Spleen (tissue), 11 donors: Measurements from ENCODE around the gene APOB. TPM values are rescaled to one million over a fixed set of nuclear protein-coding genes. Genes with fewer than 3 reads are reported as not detected.

ENCODE experiments used
- DNase-seq: peaks from one replicate; pipeline ENCODE4 v3.0.0-alpha.2; 2020
- H3K27ac ChIP-seq, 8 donors: fragments of 200-600 bp; sonication (generic) in 7 of 8; 1 replicate in 4 of 8; 2 replicates in 4 of 8; pipeline versions ENCODE4 v1.5.0 to v1.8.0; 2016 to 2021; ENCODE audit warnings: inconsistent platforms in 4 of 8, mild to moderate bottlenecking in 4 of 8, moderate library complexity in 1 of 8
- H3K27me3 ChIP-seq, 7 donors: fragments of 200-600 bp; sonication (generic) in 6 of 7; replicated peaks in 1 of 7; 1 replicate in 4 of 7; 2 replicates in 3 of 7; pipeline versions ENCODE4 v1.5.0 to v1.8.0; 2016 to 2021; ENCODE audit warnings: inconsistent platforms in 3 of 7, mild to moderate bottlenecking in 1 of 7
- H3K36me3 ChIP-seq, 6 donors: fragments of 200-600 bp; sonication (generic) in 5 of 6; 1 replicate in 4 of 6; 2 replicates in 2 of 6; pipeline versions ENCODE4 v1.5.0 to v1.8.0; 2016 to 2021; ENCODE audit warnings: inconsistent platforms in 2 of 6
- H3K4me1 ChIP-seq, 6 donors: fragments of 200-600 bp; sonication (generic) in 5 of 6; 1 replicate in 3 of 6; 2 replicates in 3 of 6; pipeline versions ENCODE4 v1.5.0 to v1.8.0; 2016 to 2021; ENCODE audit warnings: inconsistent platforms in 3 of 6
- H3K4me3 ChIP-seq, 8 donors: fragments of 200-600 bp; sonication (generic) in 7 of 8; 1 replicate in 4 of 8; 2 replicates in 4 of 8; pipeline versions ENCODE4 v1.5.0 to v1.8.0; 2016 to 2021; ENCODE audit warnings: inconsistent platforms in 4 of 8, mild to moderate bottlenecking in 4 of 8, moderate library complexity in 2 of 8
- H3K9me3 ChIP-seq, 8 donors: fragments of 200-600 bp; sonication (generic) in 7 of 8; 1 replicate in 4 of 8; 2 replicates in 4 of 8; pipeline versions ENCODE4 v1.5.0 to v1.8.0; 2016 to 2021; ENCODE audit warnings: inconsistent platforms in 4 of 8
- CTCF ChIP-seq, 11 experiments: fragments of 200-600 bp in 7 of 11; fragments of 450-650 bp in 4 of 11; sonication (generic) in 4 of 11; IDR thresholded peaks in 8 of 11; conservative IDR thresholded peaks in 3 of 11; 1 replicate in 7 of 11; 2 replicates in 4 of 11; pipeline versions ENCODE4 v1.4.0 to v1.8.0; 2016 to 2021; ENCODE audit warnings: antibody characterized with exemption in 11 of 11, inconsistent platforms in 4 of 11, mild to moderate bottlenecking in 1 of 11
- POLR2A ChIP-seq, 3 donors: fragments of 450-650 bp; IDR thresholded peaks; one replicate each; pipeline ENCODE4 v1.5.1; 2017; ENCODE audit warnings: antibody characterized with exemption in 3 of 3, mild to moderate bottlenecking in 1 of 3
- POLR2AphosphoS5 ChIP-seq, 3 donors: sonication (generic); formaldehyde crosslinking; IDR thresholded peaks; one replicate each; pipeline ENCODE4 v1.5.1; 2017; ENCODE audit warnings: antibody characterized with exemption in 3 of 3
- WGBS, 5 donors: extraction: QIAGEN DNeasy Blood & Tissue Kit in 3 of 5; methylation state at CpG; one replicate each; pipeline versions ENCODE4 v1.1.5 to v1.1.7; 2013 to 2018; 5-methylcytosine and 5-hydroxymethylcytosine counted together
- intact Hi-C: fragments of 100-400 bp; cut with DNase I; formaldehyde crosslinking; loops from one replicate; pipeline ENCODE4 v1.15.0; 2023; ENCODE audit warnings: low total_unique reads
- polyA plus RNA-seq, 3 donors: library from polyadenylated mRNA; stranded (reverse); fragments of 200-250 nt; gene quantifications; one replicate each; pipeline ENCODE4 v1.2.1, GENCODE V29; 2013
- total RNA-seq, 7 donors: library from RNA; depleted of rRNA in 3 of 7; stranded (reverse); fragments of >200 nt in 3 of 7; fragmentation: NEBNext Ultra II Directional in 4 of 7; extraction: Animal tissue kit (Norgen Biotek cat#: 25700) in 4 of 7; gene quantifications; one replicate each; pipeline versions ENCODE4 v1.1.0 to v1.2.1, GENCODE V29; 2016 to 2021
- donor health status: healthy with polysubstance abuse.
- donor health status: DM: no; HTN: no; CAD: no; lungs with moderate emphysema.
- donor health status: DM: no; HTN: no; CAD: no.
- donor health status: Bipolar disorder and iron deficiency.
- donor health status: healthy.
- donor health status: DM: no; HTN: no; CAD: no.
- donor health status: DM: yes; HTN: yes; CAD: no.

The APOB gene
- total and polyA plus RNA-seq, 10 donors, result 0.02 to 2.5 (median 0.39) TPM

DNA sequence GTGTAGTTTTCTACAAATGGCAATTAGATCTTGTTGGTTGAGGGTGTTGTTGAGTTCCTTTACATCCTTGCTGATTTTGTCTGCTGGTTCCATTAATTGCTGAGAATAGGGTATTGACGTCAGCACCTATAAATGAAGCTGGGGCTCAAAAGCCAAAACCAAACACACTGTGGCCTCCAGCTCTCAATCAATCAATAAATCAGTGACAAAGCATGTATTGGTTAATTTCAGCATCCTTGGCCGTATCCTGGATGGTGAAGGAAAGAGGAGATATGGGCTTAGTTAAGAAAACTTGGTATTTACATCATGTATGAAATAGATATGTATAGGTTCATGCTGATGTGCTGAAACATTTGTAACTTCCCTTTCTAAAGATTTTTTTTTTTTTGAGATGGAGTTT, 13.2 kb upstream of the APOB start:
- TF ChIP-seq POLR2A (IDR thresholded peaks at IDR 0.05) (no peak), POLR2AphosphoS5 (IDR thresholded peaks at IDR 0.05) (no peak), CTCF (IDR thresholded peaks at IDR 0.05 in 8 of 11, conservative IDR thresholded peaks at IDR 0.05 in 3 of 11) (no peak)
- 83 to 95% (median 91%) methylated on average over 2 of the region's 2 CpGs for WGBS, 5 donors
- Histone ChIP-seq H3K36me3 (no peaks in the 10 kb centered on the region), H3K4me3 (no peak overlapping the region), H3K27ac (no peak overlapping the region), H3K9me3 (no peaks in the 10 kb centered on the region), H3K4me1 (peaks cover 0 to 3% (median 0%) of the 10 kb centered on the region in 6 donors), H3K27me3 (no peaks in the 10 kb centered on the region)
- intact Hi-C loops, result no loop called here
- no peak for DNase-seq

GRCh38 chr2:21055879-21056790, 12.3 kb upstream of the APOB start:
- Histone ChIP-seq H3K27me3 (no peaks in the 10 kb centered on the region), H3K4me1 (peaks cover 0 to 3% (median 0%) of the 10 kb centered on the region in 6 donors), H3K4me3 (no peak overlapping the region), H3K9me3 (no peaks in the 10 kb centered on the region), H3K27ac (peak overlapping the region in 1 of 8 donors; percentile 14), H3K36me3 (no peaks in the 10 kb centered on the region)
- no peak for DNase-seq
- intact Hi-C loops, result no loop called here
- 65 to 75% (median 69%) methylated on average over 10 of the region's 10 CpGs for WGBS, 5 donors
- TF ChIP-seq CTCF (IDR thresholded peaks at IDR 0.05 in 8 of 11, conservative IDR thresholded peaks at IDR 0.05 in 3 of 11) (no peak), POLR2AphosphoS5 (IDR thresholded peaks at IDR 0.05) (no peak), POLR2A (IDR thresholded peaks at IDR 0.05) (no peak)

DNA sequence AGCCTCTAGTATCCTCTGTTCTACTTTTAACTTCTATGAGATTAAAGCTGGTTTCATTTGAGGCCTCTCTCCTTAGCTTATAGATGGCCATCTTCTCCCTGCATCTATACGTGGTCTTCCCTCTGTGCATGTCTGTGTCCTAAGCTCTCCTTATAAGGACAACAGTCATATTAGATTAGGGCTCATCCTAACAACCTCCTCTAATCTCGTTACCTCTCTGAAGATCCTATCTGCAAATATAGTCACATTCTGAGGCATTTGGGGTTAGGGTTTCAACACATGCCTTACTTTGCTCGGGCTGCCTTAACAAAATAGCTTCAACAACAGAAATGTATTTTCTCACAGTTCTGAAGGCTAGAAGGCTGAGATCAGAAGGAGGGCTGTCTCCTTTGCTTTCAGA, 11.6 kb upstream of the APOB start:
- no peak for TF ChIP-seq POLR2AphosphoS5 (IDR thresholded peaks at IDR 0.05)
- no peak for TF ChIP-seq POLR2A (IDR thresholded peaks at IDR 0.05)
- TF ChIP-seq CTCF (IDR thresholded peaks at IDR 0.05 in 8 of 11, conservative IDR thresholded peaks at IDR 0.05 in 3 of 11), result no peak
- Histone ChIP-seq H3K27me3 (no peaks in the 10 kb centered on the region), H3K4me3 (no peak overlapping the region), H3K9me3 (no peaks in the 10 kb centered on the region), H3K36me3 (no peaks in the 10 kb centered on the region), H3K4me1 (peaks cover 0 to 3% (median 0%) of the 10 kb centered on the region in 6 donors), H3K27ac (no peak overlapping the region)
- DNase-seq, result no peak
- intact Hi-C loops, result no loop called here
- 82 to 89% (median 85%) methylated on average over 3 of the region's 3 CpGs for whole genome bisulfite sequencing, 5 donors

GRCh38 chr2:21054011-21054410, 10.1 kb upstream of the APOB start:
- DNase-seq, result no peak
- no peak overlapping the region for H3K27ac ChIP-seq
- H3K27me3 ChIP-seq, result no peaks in the 10 kb centered on the region
- no peaks in the 10 kb centered on the region for H3K36me3 ChIP-seq
- intact Hi-C loops, result no loop called here
- no peaks in the 10 kb centered on the region for H3K9me3 ChIP-seq
- WGBS, 5 donors, result 92 to 97% (median 95%) methylated on average over 6 of the region's 6 CpGs
- peaks cover 0 to 3% (median 0%) of the 10 kb centered on the region in 6 donors for H3K4me1 ChIP-seq
- TF ChIP-seq POLR2AphosphoS5 (IDR thresholded peaks at IDR 0.05), result no peak
- no peak overlapping the region for H3K4me3 ChIP-seq
